HepG2 (cell line): ENCODE measurements around the gene RABGGTA. TPM values are rescaled to one million over a fixed set of nuclear protein-coding genes. Genes with fewer than 3 reads are reported as not detected.
A peak's percentile ranks its signal among the peaks of the same experiment; 100 is the strongest.

ENCODE experiments used
- ATRX ChIP-seq: sonication (generic); formaldehyde crosslinking; IDR thresholded peaks from 2 replicates; pipeline ENCODE4 v1.4.0; 2020; ENCODE audit warnings: missing genetic modification reagents, borderline replicate concordance
- BRD4 ChIP-seq: sonication (generic); formaldehyde crosslinking; IDR thresholded peaks from 2 replicates; pipeline ENCODE4 v1.4.0; 2020; ENCODE audit warnings: missing genetic modification reagents
- CEBPG ChIP-seq: IDR thresholded peaks from 2 replicates; pipeline ENCODE4 v1.6.1; 2016
- HBP1 ChIP-seq: IDR thresholded peaks from 2 replicates; pipeline ENCODE4 v1.6.1; 2016; ENCODE audit warnings: low read depth, control low read depth
- IRF9 ChIP-seq: sonication (generic); formaldehyde crosslinking; IDR thresholded peaks from 2 replicates; pipeline ENCODE4 v1.8.0; 2022; ENCODE audit warnings: missing genetic modification reagents, mild to moderate bottlenecking, borderline replicate concordance
- NFIB ChIP-seq: sonication (generic); formaldehyde crosslinking; IDR thresholded peaks from 2 replicates; pipeline ENCODE4 v1.9.0; 2021; ENCODE audit warnings: missing genetic modification reagents, mild to moderate bottlenecking, borderline replicate concordance
- PATZ1 ChIP-seq: sonication (generic); formaldehyde crosslinking; IDR thresholded peaks from 2 replicates; pipeline ENCODE4 v1.4.0; 2020; ENCODE audit warnings: missing genetic modification reagents
- SNAPC4 ChIP-seq: sonication (generic); formaldehyde crosslinking; IDR thresholded peaks from 2 replicates; pipeline ENCODE4 v1.4.0; 2020; ENCODE audit warnings: mild to moderate bottlenecking, missing genetic modification reagents
- ZBTB8A ChIP-seq: sonication (generic); formaldehyde crosslinking; IDR thresholded peaks from 2 replicates; pipeline ENCODE4 v1.4.0; 2020; ENCODE audit warnings: mild to moderate bottlenecking, low read depth, missing genetic modification reagents, borderline replicate concordance
- ZNF367 ChIP-seq: sonication (generic); formaldehyde crosslinking; IDR thresholded peaks from 2 replicates; pipeline ENCODE4 v1.4.0; 2020; ENCODE audit warnings: missing genetic modification reagents, borderline replicate concordance
- ZNF563 ChIP-seq: sonication (generic); formaldehyde crosslinking; IDR thresholded peaks from 2 replicates; pipeline ENCODE4 v1.8.0; 2022; ENCODE audit warnings: mild to moderate bottlenecking, moderate library complexity, missing genetic modification reagents
- ZNF567 ChIP-seq: sonication (generic); formaldehyde crosslinking; IDR thresholded peaks from 2 replicates; pipeline ENCODE4 v1.8.1; 2023; ENCODE audit warnings: mild to moderate bottlenecking, missing genetic modification reagents, borderline replicate concordance
- ZNF572 ChIP-seq: sonication (generic); formaldehyde crosslinking; IDR thresholded peaks from 2 replicates; pipeline ENCODE4 v1.5.1; 2020; ENCODE audit warnings: mild to moderate bottlenecking, missing genetic modification reagents
- ZNF670 ChIP-seq: sonication (generic); formaldehyde crosslinking; IDR thresholded peaks from 2 replicates; pipeline ENCODE4 v1.8.0; 2022; ENCODE audit warnings: mild to moderate bottlenecking, missing genetic modification reagents, borderline replicate concordance
- ZNF704 ChIP-seq: sonication (generic); formaldehyde crosslinking; IDR thresholded peaks from 2 replicates; pipeline ENCODE4 v1.8.1; 2023; ENCODE audit warnings: mild to moderate bottlenecking, inconsistent platforms, moderate library complexity, missing genetic modification reagents, borderline replicate concordance
- ZNF768 ChIP-seq: sonication (generic); formaldehyde crosslinking; IDR thresholded peaks from 2 replicates; pipeline ENCODE4 v1.4.0; 2020; ENCODE audit warnings: missing genetic modification reagents
- ZSCAN12 ChIP-seq: sonication (generic); formaldehyde crosslinking; IDR thresholded peaks from 2 replicates; pipeline ENCODE4 v1.9.0; 2021; ENCODE audit warnings: mild to moderate bottlenecking, missing genetic modification reagents
- polyA plus RNA-seq, 8 experiments: library from polyadenylated mRNA; depleted of rRNA in 3 of 8; stranded (reverse) in 7 of 8; unstranded in 1 of 8; fragments of >200 nt; fragmentation: Illumina TruSeq in 4 of 8; extraction: Trizol in 4 of 8; gene quantifications; 2 replicates each; pipeline versions ENCODE4 v1.2.1 to v1.2.3, GENCODE V29; 2011 to 2016; ENCODE audit warnings: low read depth in 4 of 8, missing spikeins in 1 of 8, mixed read lengths in 1 of 8; ENCODE audit not compliant: insufficient read depth in 1 of 8
- total RNA-seq, 5 experiments: library from RNA; depleted of rRNA; stranded (reverse); fragments of >200 nt; fragmentation: Illumina TruSeq; extraction: Trizol; gene quantifications; 2 replicates each; pipeline ENCODE4 v1.2.3, GENCODE V29; 2016; ENCODE audit warnings: low read depth in 1 of 5

RABGGTA gene
- total and polyA plus RNA-seq, 2 of the 13 experiments (the other 11 are each of a cell fraction or from before 2014, with no cell fraction given): 57.9 to 90.8 TPM

- peak; percentile 74; the same call in 1 of the 2 replicates for TF ChIP-seq PATZ1 (CRISPR knock-in tag)
- peak; percentile 52; the same call in 1 of the 2 replicates for TF ChIP-seq ZNF572 (CRISPR knock-in tag)
- no peak for TF ChIP-seq ZNF768 (CRISPR knock-in tag)
- TF ChIP-seq ZNF670 (CRISPR knock-in tag): peak; percentile 97; the same call in 1 of the 2 replicates
- no peak for TF ChIP-seq ZNF567 (CRISPR knock-in tag)
- TF ChIP-seq BRD4 (CRISPR knock-in tag): peak; percentile 86
- peak; percentile 60; the same call in 1 of the 2 replicates for TF ChIP-seq ATRX
- no peak; the same call in 1 of the 2 replicates for TF ChIP-seq CEBPG
- TF ChIP-seq NFIB (CRISPR knock-in tag): no peak
- TF ChIP-seq ZBTB8A (CRISPR knock-in tag): 0 out of 2 replicates have a peak, but pooled peaks have one; percentile 65
- 0 out of 2 replicates have a peak, but pooled peaks have one; percentile 52 for TF ChIP-seq ZNF367 (CRISPR knock-in tag)
- peak; percentile 75 for TF ChIP-seq IRF9 (CRISPR knock-in tag)
- peak; percentile 85; the same call in 1 of the 2 replicates for TF ChIP-seq ZNF563 (CRISPR knock-in tag)
- peak; percentile 97 for TF ChIP-seq HBP1 (CRISPR knock-in tag)
- no peak; the same call in none of the 2 replicates for TF ChIP-seq SNAPC4 (CRISPR knock-in tag)
- TF ChIP-seq ZNF704 (CRISPR knock-in tag): peak; percentile 86
- TF ChIP-seq ZSCAN12 (CRISPR knock-in tag): no peak
Measured at GRCh38 chr14:24232645-24233537, 38.5 kb downstream of the RABGGTA start, which contains the start of gene GMPR2 (continued).
